ENCODE data around the gene CASS4. TPM values are rescaled to one million over a fixed set of nuclear protein-coding genes. Genes with fewer than 3 reads are reported as not detected.

The CASS4 gene
- total and polyA plus RNA-seq, 9 of the 15 experiments (the other 6 are each of a cell fraction or from before 2014, with no cell fraction given) = 8.1 to 53.8 (median 26.7) TPM

- no peak for TF ChIP-seq RFX5 (IDR thresholded peaks at IDR 0.05; ENCODE audit: low read depth, low read length)
- no peak for TF ChIP-seq ZNF551 (CRISPR knock-in tag; IDR thresholded peaks at IDR 0.05)
- no peak for TF ChIP-seq XRCC4 (IDR thresholded peaks at IDR 0.05; ENCODE audit: extremely low read depth, insufficient read depth, insufficient read length)
- TF ChIP-seq VEZF1 (CRISPR knock-in tag; IDR thresholded peaks at IDR 0.05) = no peak
- TF ChIP-seq ZNF263 (CRISPR knock-in tag; IDR thresholded peaks at IDR 0.05; ENCODE audit: borderline replicate concordance) = no peak
- no peak for TF ChIP-seq FOXP1 (CRISPR knock-in tag; IDR thresholded peaks at IDR 0.05)
- TF ChIP-seq BCOR (IDR thresholded peaks at IDR 0.05) = no peak
- TF ChIP-seq ZBTB34 (CRISPR knock-in tag; IDR thresholded peaks at IDR 0.05) = no peak
- TF ChIP-seq FOXK1 (CRISPR knock-in tag; IDR thresholded peaks at IDR 0.05; ENCODE audit: borderline replicate concordance) = no peak
- TF ChIP-seq C11orf30 (IDR thresholded peaks at IDR 0.05; ENCODE audit: low read depth) = no peak
- no peak for TF ChIP-seq ZKSCAN1 (IDR thresholded peaks at IDR 0.05; ENCODE audit: low read depth, low read length)
- TF ChIP-seq GTF2E2 (tag; IDR thresholded peaks at IDR 0.05) = no peak
- in situ Hi-C loops (cut with MboI) = no loop called here
Observed at GRCh38 chr20:56380375-56380774, 31.7 kb upstream of the CASS4 start.

More at GRCh38 chr20:56380375-56380774, 31.7 kb upstream of the CASS4 start:
- H3K9me1 ChIP-seq (ENCODE audit: control insufficient read depth, insufficient read depth, low read length) = no peaks in the 10 kb centered on the region
- H3K79me2 ChIP-seq (ENCODE audit: control insufficient read depth, insufficient read depth, low read length) = peaks cover 89% of the 10 kb centered on the region
- H3K4me1 ChIP-seq (replicated peaks in 1 of 2; ENCODE audit: control insufficient read depth in 2 of 2, insufficient read depth in 2 of 2, low read length in 2 of 2) = peaks cover 0 to 13% of the 10 kb centered on the region in 2 experiments; a peak in 2 of 5 replicates
- no peak for ATAC-seq
- no peaks in the 10 kb centered on the region for H3K9me3 ChIP-seq (replicated peaks; ENCODE audit: control insufficient read depth, insufficient read depth, low read depth, low read length)
- H2AFZ ChIP-seq (ENCODE audit: low read depth, low read length) = no peak overlapping the region
- H3K36me3 ChIP-seq (ENCODE audit: control insufficient read depth, insufficient read depth, low read length) = peaks cover 93% of the 10 kb centered on the region
- no peak overlapping the region for H3K4me2 ChIP-seq (ENCODE audit: insufficient read depth, low read length)
- DNase-seq (ENCODE audit: extremely low read depth in 1 of 4, low spot score in 3 of 4) = no peak
- no peak overlapping the region for H3K4me3 ChIP-seq
- H3K27ac ChIP-seq (ENCODE audit: extremely low read depth, low read depth, low read length) = no peak overlapping the region
- H3K9ac ChIP-seq (ENCODE audit: insufficient read depth in 1 of 2, low read depth in 2 of 2, low read length in 2 of 2) = no peak overlapping the region
- H4K20me1 ChIP-seq (replicated peaks; ENCODE audit: control insufficient read depth, insufficient read depth, low read length) = no peaks in the 10 kb centered on the region; the same call in 1 of the 2 replicates
- ChIA-PET CTCF (ENCODE audit: low intra/inter-chr PET ratio) (no interaction called here), POLR2A (no interaction called here)
- intact Hi-C loops (cut with micrococcal nuclease) = no loop called here
- no peaks in the 10 kb centered on the region for H3K27me3 ChIP-seq (ENCODE audit: control insufficient read depth in 2 of 2, insufficient read depth in 2 of 2, low read length in 2 of 2)
- BruUV-seq (replicated peaks) = no TSS peak
- WGBS (ENCODE audit: insufficient coverage, low coverage, missing lambda C conversion rate) = 36% methylated on average over 1 of the region's 1 CpG
- no peak for FAIRE-seq
